Lower leg skin (tissue), 3 donors: ENCODE data around the gene EPHA2.

Source experiments
- CTCF ChIP-seq, 3 donors: fragments of 450-650 bp; IDR thresholded peaks; one replicate each; pipeline ENCODE4 v1.5.1; 2016; ENCODE audit warnings: antibody characterized with exemption in 3 of 3, mild to moderate bottlenecking in 3 of 3, moderate library complexity in 2 of 3
- POLR2A ChIP-seq, 2 donors: fragments of 450-650 bp; IDR thresholded peaks; one replicate each; pipeline ENCODE4 v1.6.1; 2016 to 2017; ENCODE audit warnings: antibody characterized with exemption in 2 of 2, mild to moderate bottlenecking in 1 of 2, moderate library complexity in 1 of 2

- TF ChIP-seq CTCF (IDR thresholded peaks at IDR 0.05) (no peak), POLR2A (IDR thresholded peaks at IDR 0.05) (no peak)
Measured at GRCh38 chr1:16134066-16134801, 21.6 kb downstream of the EPHA2 start.
